Activated naive CD4-positive, alpha-beta T cell treated with Interleukin-2 at 50 U/mL for 16 hours (primary cell): ENCODE data around the gene PIK3AP1.
"Not testable (repeated sequence)": the region's sequence is repeated elsewhere in the genome, so short reads cannot be mapped to it uniquely, and the experiment has no call there.

Experiments
- DNase-seq: peaks from one replicate; pipeline ENCODE4 v3.0.0-alpha.2; 2020

The PIK3AP1 gene

DNA sequence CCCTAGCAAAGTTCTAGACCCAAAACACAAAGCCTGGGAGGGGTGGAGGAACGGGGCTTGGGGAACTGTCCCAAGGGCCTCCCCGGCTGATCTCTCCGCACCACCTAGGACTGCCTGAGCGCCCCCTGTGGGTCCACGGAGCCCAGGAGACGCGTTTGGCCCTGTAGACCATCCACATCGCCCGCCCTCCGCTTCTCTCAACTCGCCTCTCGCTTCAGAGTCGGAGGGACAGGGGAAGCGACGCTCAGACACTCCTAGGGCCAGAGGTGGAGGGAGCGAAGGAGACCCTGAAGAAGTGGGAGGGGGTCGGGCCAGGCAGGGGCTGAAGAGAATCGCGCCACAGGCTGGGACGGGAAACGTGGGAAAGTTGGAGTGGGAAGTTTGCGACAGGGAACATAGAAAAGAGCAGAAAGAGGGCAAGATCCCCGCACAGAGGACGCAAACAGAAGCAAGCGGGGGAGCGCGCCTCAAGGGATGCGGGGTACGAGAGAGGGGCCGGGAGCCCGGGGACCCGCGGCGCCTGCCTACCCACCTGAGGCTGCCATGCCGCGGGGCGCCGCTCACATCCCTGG lies 378 bp downstream of the PIK3AP1 start:
- peak; percentile 57 for DNase-seq

DNA sequence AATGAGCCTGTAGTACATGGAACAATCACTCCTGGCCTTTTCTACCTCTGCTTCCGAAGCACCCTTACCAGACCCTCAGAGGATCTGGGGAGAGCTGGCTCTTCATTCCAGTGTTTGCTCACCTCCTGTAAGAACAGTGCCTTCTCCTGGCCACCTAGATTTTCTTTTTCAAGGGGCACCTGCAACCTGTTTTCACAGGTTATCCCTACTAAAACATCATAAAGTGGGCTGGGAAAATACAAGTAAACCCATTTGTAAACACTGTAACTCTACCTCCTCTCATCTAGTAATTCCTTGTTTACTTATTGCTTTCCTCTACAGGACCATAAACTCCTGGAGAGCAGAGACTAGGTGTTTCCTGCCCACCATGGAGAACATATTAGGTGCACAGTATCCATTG lies 1.1 kb downstream of the PIK3AP1 start:
- DNase-seq: no peak

DNA sequence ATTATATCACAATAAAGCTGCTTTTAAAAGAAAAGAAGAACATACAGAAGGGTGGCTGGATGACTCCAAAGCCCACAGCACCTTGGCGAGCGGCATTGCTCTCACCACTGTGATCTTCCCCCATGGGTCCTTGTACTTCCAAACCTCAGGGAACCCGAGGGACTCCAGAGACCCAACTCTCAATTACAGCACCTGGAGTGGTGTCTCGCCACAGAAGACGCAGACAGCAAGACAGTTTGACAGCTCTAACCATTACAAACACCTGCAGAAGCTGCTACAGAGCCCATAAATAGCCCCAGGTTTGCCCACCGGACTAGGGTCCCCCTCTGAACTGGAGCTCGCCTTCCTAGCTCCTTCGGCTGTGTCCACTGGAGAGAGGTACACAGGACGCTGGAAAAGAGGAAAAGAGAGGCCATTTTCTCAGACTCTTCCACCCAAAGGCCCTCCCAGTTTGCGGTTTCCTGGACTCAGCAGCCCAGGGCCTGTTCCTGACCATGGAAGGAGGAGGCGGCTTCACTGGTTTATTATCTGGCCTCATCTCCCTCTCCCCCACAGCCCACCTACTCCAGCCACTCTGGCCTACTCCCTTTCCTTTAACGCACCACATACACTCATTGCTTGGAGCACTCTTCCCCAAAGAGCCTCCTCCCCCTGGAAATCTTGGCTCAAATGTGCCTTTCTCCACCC lies 1.9 kb downstream of the PIK3AP1 start:
- DNase-seq: no peak

DNA sequence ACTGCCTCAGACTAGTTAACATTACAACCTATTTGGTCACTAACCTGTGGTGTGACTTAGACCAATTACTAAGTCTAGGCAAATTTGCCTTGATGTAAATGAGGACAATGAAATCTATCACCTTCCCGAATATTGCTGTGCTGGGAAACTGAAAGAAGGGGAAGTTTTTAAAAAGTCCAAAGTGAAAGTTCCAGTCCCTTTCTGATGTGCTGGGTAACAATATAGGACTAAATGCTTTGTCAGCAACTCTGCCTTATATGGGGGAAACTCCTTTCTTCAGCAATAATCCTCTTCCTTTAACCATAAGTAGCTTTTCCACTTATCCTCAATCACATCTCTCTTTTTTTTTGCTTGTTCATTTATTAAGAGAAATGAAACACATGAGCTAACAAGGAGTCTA lies 3.9 kb downstream of the PIK3AP1 start:
- DNase-seq: no peak

DNA sequence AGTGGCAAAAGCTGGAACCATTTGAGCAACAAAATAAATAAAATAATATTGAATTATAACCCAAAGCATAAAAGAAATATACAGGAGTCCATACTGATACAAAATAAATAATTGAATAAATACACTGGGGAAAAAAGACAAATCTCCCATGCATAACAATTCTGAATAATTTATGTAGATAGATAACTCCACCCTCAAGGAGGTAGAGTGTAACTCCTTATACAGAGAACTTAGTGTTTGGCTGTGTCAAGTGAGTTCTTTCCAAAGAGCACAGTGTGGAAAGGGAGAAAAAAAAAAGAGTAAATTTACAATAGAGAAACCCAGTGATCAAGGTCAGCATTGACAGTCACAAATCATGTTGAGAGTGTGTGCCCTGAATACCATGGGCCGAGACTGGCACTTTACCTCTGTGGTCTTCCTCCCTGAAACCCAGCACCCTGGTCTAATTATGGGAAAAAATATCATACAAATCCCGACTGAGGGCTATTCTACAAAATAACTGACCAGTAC lies 5.5 kb downstream of the PIK3AP1 start:
- no peak for DNase-seq

DNA sequence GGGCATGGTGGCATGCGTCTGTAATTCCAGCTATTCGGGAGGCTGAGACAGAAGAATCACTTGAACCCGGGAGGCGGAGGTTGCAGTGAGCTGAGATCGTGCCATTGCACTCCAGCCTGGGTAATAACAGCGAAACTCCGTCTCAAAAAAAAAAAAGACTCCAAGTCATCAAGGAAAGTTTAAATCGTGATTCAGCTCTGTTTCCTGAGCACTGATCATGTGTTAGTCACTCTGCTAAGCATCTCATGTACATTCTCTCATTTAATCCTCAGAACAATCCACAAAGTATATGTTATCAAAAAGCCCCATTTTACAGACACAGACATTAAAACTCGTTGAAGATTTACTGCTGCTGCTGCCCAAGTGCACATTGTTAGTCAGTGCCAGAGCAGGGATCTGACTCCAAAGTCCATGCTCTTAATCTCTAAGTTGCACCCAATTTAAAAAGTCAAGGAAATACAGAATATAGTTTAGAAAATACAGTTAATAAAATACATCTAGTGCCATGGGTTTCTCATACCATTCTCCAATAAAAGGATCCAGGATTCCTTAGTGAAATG lies 6.2 kb downstream of the PIK3AP1 start:
- no peak for DNase-seq

DNA sequence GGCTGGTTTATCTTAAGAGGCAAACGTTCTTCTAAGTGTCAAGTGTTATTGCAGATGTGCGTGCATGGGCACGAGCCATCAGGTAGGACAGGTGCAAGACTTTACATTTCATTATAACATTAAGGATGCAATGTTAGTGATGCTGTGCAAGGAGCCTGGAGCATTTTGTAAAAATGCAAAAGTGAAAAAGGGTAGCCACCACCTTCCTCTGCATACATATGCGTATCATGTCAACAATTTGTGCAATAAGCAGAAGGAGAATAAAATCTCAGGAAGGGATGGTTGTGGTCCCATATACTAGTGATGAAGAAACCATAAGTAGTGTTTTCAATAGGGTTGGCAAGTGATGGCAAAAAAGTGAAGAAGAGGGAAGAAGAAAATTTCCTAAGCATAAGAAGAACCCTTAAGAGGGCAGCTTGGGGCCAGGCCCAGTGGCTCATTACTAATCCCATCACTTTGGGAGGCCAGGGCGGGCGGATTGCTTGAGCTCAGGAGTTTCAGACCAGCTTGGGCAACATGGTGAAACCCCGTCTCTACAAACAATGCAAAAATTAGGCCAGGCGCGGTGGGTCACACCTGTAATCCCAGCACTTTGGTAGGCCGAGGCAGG lies 7.5 kb downstream of the PIK3AP1 start:
- no peak for DNase-seq

DNA sequence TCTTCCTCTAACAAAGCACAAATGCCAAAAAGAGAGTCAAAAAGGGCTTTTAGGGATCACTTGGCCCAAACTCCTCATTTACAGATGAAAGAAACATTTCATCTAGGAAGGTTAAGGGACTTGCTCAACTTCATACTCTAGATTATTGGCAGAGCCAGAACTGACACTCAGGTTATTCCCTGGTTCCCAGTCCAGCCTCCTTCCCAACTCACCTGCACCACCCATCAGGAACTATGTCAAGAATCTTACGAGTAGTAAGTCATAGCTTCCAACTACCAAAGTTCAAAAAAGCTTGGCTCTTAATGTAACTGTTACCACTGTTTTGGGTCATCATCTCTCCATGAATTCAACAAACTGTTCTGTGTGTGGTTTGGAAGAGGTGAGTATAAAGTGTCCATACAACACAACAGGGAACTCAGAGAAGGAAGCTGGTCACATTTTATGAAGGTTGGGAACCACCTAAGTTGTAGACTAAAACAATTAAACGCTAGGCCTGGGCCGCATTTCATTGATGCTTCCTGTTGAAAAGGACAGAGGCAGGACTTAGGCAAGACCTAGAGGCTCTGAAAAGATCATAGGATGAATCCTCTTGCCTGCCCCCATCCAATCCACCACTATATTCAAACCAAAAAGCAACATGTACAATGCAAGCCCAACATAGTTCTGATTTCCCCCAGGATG lies 9.1 kb downstream of the PIK3AP1 start:
- no peak for DNase-seq

DNA sequence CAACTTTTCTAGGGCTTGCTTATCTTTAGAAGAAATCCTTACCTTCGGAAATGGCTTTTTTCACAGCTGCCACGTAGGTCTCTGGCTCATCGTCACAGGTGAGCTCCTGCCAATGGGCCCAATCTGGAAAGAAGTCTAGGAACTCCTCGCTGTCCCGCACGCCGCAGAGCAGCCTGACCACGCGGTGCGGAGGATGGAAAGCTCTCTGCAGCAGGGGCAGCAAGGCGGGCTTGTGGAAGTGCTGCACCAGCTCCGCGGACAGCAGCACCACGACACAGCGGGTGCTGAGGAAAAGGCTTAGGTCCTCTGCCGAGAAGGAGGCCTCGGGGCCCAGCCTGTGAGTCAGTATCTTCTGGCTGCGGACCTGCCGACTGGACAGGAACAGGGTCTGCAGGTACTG lies 10.8 kb downstream of the PIK3AP1 start:
- no peak for DNase-seq

DNA sequence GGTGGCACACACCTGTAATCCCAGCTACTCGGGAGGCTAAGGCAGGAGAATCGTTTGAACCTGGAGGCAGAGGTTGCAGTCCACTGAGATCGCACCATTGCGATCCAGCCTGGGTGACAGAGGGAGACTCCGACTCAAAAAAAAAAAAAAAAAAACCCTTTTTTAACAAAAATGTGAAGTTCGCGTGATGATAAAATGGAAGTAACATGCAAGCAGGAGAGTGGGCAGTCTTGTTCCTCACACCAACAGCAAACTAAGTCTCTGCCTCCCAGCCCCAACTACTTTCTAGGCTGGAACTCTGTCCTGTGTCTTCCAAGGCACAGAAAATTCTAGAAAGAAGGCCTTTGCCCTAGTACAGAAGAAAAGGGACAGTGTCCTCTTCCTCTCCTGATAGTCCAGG lies 11.3 kb downstream of the PIK3AP1 start:
- DNase-seq: no peak

DNA sequence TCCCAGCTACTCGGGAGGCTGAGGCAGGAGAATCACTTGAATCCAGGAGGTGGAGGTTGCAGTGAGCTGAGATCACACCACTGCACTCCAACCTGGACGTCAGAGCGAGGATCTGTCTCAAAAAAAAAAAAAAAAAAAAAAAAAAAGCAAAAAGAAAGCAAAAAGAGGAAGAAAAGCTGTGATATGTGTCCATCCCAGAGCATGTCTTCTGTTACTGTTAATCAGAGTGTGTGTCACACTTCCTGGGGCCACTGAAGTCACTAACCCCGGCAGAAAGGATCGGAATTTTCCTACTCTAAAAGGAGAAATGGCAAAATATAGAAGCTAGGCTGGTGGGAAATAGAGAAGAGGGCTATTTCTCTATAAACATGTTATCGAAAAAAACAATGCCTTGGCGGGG lies 11.9 kb downstream of the PIK3AP1 start:
- DNase-seq: no peak

DNA sequence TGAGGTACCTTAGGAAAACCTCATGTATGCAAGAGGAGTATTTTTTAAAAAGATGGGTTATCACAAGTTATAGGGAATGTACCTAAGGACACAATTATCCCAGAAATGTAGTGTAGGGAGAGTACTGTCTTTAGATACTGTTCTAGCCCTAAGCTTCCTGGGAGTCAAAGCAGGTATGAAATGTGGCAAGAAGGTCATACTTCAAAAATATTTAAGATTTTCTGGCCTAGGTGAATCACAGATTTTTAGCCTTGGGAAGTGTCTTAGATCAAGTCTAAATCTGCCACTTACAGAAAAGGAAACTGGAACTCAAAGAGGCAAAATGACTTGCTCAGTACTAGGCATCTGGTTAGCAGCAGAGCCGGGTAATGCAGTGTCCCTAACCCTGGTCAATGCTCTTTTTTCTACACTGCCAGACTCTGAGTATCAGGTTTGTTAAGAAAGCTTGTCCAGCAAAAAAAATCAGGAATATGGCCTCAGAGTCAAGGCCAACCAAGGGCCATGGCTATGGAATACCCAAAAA lies 13.9 kb downstream of the PIK3AP1 start:
- no peak for DNase-seq

DNA sequence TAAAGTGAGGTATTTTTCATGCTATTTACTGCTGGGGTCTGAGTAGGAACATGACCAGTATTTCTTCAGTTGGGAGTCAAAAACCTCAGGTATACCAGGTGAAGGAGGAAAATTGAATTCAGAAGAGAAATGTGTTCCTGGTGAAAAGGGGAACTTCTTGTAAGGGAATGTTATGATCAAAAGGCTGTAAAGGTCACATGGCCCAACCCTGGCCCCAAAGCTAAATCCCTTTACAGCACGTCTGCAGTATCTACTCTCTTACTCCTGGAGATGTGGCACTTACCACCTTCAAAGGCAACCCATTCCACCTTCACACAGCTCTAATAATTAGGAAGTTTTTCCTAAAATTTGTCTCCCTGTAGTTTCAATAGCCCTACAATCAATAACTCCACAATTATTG lies 15.2 kb downstream of the PIK3AP1 start:
- no peak for DNase-seq

DNA sequence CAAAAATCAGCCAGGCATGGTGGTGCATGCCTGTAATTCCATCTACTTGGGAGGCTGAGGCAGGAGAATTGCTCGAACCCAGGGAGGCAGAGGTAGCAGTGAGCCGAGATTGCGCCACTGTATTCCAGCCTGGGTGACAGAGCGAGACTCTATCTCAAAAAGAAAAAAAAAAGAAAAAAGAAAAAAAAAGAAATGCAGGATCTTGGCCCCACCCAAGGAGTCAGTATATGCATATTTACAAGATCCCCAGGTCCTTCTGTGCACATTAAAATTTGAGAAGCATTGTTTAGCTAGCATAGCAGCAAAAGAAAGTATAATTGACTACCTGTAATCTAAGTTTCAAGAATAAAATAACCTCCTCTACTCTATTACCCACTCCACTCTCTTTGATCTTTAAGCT lies 15.8 kb downstream of the PIK3AP1 start:
- DNase-seq: no peak

DNA sequence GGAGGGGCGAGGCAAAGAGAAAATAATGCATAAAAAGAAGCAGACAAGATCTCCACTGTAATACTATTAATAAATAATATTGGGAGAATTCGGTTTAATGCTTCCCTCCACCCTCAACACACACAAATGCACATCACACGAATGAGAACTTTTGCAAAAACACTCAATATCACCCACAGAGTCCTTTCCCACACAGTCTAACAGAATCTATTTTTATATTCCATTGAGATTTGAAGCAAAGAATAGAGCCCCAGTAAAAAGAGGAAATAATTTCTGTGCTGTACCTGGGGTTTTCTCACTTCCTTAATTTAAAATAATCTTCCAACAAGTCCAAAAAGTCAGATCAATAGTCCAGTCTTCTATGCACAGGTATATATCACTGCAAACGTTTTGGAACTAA lies 17.0 kb downstream of the PIK3AP1 start:
- DNase-seq: no peak

DNA sequence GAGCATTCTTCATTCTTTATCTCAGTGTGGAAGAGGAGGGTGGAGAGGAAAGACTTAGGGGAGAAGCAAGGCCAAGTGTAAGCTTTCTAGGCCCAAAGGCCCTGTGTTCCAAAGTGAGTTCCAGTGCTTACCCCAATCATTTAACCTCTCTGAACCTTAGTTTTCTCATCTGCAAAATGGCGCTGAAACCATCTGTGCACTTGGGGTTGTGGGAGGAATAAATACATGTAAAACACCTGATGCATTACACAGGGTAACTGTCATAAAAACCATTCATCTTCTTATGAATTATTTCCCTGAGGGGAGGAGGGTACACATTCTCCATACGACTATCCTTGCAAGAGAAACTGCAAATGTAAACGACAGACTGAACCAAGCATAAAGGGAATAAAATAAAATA lies 19.0 kb downstream of the PIK3AP1 start:
- DNase-seq: no peak

DNA sequence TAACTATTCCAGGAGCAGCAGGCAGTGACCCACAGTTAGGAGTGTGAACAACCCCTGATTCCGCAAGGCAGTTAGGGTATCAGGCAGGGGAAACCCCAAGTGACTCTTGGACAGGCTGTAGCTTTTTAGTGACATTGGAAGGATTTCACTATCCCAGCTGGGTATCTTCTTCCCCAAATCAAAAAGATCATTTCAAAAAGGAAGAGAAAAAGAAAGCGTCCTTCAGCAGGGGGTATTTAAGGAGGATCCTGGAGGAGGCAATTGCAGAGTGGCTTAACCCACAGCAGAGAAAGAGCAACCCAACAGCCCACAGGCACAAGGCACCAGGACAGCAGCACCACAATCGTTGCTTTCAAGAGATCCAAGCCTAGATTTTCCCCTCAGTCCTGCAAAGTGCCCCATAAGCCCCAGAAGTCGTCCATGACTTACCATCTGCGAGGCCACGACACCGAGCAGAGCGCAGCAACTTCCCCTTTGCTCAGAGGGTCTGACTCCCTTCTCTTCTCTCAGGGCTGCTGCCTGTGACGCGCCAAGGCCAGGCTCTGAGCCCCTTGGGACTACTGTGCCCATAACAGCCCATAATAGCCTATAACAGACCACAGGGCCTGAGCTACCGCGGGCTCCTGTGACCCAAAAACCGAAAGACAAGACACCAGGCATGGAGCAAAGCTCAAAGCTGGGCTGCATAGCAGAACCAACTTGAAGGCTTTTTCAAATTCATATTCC lies 19.8 kb downstream of the PIK3AP1 start:
- no peak for DNase-seq

DNA sequence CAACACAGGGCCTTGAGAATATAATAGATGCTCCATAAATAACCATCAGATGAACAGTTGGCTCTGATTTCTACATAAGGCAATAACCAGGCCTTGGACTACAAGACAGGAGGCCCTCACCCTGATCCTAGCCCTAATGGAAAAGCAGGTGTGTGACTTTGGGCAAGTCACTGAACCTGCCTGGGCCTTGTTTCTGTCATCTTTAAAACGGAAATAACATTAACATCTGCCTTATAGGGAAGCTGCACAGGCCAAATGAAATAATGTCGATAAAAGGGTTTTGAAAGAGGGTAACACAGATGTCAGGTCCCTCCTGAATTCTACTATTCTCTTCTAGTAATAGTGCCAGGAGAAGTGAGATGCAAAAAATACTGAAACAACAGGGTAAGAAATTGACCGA lies 20.7 kb downstream of the PIK3AP1 start:
- no peak for DNase-seq

DNA sequence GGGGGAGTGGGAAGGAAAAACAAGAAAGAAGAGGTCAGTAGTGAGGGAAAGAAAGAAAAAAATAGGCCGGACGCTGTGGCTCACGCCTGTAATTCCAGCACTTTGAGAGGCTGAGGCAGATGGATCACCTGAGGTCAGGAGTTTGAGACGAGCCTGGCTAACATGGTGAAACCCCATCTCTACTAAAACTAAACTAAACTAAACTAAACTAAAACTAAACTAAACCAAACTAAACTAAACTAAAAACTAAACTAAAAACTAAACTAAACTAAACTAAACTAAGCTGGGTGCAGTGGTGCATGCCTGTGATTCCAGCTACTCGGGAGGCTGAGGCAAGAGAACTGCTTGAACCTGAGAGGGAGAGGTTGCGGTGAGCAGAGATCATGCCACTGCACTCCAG lies 22.0 kb downstream of the PIK3AP1 start:
- not testable (repeated sequence) for DNase-seq

DNA sequence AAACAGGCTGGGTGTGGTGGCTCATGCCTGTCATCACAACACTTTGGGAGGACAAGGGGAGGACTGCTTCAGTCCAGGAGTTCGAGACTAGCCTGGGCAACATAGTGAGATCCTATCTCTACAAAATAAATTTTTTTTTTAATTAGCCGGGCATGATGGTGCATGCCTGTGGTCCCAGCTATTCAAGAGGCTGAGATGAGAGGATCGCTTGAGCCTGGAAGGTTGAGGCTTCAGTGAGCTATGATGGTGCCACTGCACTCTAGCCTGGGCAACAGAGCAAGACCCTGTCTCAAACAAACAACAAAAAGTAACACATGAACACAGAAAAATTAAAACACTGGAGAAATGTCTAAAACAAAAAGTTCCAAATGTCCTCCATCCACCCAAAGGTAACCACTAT lies 22.9 kb downstream of the PIK3AP1 start:
- no peak for DNase-seq

DNA sequence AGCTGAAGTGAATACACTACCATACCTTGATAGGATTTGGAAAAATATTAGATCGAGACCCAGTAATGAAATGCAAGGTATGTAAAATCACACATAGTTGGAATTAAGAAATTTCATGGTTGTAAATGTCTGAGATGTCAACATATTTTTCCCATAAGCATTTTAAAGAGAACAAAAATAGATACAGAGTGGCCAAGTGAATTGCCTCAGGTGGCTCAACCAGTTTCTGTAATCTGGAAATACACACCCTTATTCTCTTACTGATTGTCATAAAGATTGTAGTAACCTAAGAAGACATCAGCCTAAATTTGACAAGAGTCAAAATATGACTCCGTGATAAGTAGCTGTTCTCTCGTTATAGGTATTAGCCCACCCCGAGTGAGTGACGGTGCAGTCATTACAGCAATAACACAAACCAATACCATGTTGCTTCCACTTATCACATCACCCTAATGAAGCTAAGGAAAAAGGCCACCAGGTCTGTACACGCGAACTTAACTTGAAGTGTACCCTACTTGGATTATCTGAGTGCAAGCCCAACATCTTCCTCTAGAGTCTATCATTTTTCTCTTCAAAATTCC lies 23.4 kb downstream of the PIK3AP1 start:
- DNase-seq: no peak

DNA sequence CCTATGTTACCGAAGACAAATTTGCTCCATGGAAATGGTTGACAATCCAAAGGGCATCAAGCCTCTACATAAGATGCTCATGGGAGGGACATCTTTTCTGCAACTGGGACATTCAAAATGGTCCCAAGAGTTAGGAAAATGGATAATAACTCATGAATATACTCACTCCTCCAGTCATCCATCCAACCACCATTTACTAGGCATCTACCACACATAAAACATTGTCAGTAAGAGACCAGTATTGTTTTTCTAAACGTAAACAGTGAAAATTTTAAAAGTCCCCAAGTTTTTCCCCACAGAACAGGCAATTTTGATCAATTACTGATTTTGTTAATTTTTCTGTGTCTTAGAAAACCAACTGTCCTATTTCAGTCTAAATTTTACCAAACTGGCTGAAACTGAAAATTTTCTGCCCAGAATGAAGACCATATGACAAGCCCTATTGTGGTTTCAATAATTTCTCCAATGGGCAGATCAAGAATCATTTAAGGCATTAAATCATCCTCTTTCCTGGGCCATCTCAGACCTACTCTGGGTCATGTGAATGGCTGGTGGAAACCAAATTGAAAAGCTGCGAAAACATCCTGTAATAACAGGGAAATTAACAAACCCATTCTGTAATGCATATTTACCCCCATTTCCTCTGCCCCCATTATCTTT lies 24.2 kb downstream of the PIK3AP1 start:
- no peak for DNase-seq
